ENCODE data around the gene TRMT1. TPM values are rescaled to one million over a fixed set of nuclear protein-coding genes. Genes with fewer than 3 reads are reported as not detected.

TRMT1 gene
- total RNA-seq, 1 experiment from 2014 or later: 42.6 TPM

DNA sequence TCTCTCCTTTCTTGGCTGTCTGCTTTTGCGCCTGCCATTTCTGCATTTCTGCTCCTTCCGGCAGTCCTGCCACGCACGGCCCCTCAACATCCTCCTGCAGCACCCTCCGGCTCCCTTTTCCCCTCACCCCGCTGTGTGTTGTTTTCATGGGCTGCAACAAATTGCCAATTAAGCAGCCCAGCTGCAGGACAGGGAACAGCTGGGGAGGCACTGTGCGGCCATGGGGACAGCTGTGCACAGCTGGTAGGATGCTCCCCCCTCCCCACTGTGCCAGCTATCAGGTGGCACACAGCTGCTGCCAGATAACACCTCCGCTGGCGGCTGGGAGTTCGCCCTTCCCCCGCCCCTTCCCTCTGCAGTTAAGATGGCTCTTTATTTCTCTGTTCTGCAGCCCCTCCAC, 39.3 kb downstream of the TRMT1 start:
- POLR2A ChIA-PET: no interaction called here
- no peaks in the 10 kb centered on the region for H3K4me1 ChIP-seq
- no peaks in the 10 kb centered on the region for H3K36me3 Mint-ChIP-seq (ENCODE audit: insufficient read depth, unreplicated experiment)
- intact Hi-C loops (cut with micrococcal nuclease; ENCODE audit: unreplicated experiment): no loop called here
- H3K27me3 ChIP-seq (replicated peaks; ENCODE audit: control insufficient read depth, insufficient read depth, low read length): no peaks in the 10 kb centered on the region
- no peaks in the 10 kb centered on the region for H3K9me3 ChIP-seq
- no peak overlapping the region for H3K4me3 Mint-ChIP-seq (ENCODE audit: unreplicated experiment)
- no peaks in the 10 kb centered on the region for H3K4me1 Mint-ChIP-seq (ENCODE audit: low read depth, unreplicated experiment)
- no peaks in the 10 kb centered on the region for H3K9me3 Mint-ChIP-seq (ENCODE audit: unreplicated experiment)
- H3K4me3 ChIP-seq (ENCODE audit: low read depth, low read length): no peak overlapping the region
- CTCF ChIA-PET: no interaction called here
- no TSS peak for BruUV-seq (replicated peaks)
- H3K27ac Mint-ChIP-seq (ENCODE audit: unreplicated experiment): no peak overlapping the region
- H3K36me3 ChIP-seq (ENCODE audit: control insufficient read depth, insufficient read depth, low read length): no peaks in the 10 kb centered on the region
- TF ChIP-seq, protein P1, sequence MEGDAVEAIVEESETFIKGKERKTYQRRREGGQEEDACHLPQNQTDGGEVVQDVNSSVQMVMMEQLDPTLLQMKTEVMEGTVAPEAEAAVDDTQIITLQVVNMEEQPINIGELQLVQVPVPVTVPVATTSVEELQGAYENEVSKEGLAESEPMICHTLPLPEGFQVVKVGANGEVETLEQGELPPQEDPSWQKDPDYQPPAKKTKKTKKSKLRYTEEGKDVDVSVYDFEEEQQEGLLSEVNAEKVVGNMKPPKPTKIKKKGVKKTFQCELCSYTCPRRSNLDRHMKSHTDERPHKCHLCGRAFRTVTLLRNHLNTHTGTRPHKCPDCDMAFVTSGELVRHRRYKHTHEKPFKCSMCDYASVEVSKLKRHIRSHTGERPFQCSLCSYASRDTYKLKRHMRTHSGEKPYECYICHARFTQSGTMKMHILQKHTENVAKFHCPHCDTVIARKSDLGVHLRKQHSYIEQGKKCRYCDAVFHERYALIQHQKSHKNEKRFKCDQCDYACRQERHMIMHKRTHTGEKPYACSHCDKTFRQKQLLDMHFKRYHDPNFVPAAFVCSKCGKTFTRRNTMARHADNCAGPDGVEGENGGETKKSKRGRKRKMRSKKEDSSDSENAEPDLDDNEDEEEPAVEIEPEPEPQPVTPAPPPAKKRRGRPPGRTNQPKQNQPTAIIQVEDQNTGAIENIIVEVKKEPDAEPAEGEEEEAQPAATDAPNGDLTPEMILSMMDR (IDR thresholded peaks at IDR 0.05; ENCODE audit: insufficient read depth in 1 of 2, low read depth in 1 of 2, low read length in 1 of 2, severe bottlenecking in 1 of 2, unreplicated experiment in 1 of 2): no peak
- DNase-seq: no peak
- peaks cover 2% of the 10 kb centered on the region for H3K27me3 Mint-ChIP-seq (ENCODE audit: insufficient read depth, unreplicated experiment)

DNA sequence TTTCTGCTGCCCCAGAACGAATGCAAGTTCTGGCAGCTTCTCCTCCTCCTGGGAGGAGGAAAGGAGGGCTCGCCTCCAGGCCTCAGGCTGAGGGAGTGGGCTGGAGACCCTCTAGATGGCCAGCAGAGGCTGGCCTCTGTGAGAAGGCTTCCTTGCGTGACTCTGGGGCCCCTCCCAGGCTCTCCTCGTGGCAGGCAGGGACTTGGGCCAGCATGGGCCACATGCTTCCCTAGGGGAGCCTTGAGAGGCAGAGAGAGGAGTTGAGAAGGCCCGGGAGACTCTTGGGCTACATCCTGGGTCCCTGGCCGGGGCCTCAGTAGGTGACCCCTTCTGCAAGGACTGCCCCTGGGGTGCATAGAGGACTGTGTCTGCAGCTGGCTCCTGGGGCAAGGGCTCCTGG, 39.8 kb downstream of the TRMT1 start:
- DNase-seq: no peak
- TF ChIP-seq, protein P1 (IDR thresholded peaks at IDR 0.05; ENCODE audit: insufficient read depth in 1 of 2, low read depth in 1 of 2, low read length in 1 of 2, severe bottlenecking in 1 of 2, unreplicated experiment in 1 of 2): no peak
- H3K36me3 ChIP-seq (ENCODE audit: control insufficient read depth, insufficient read depth, low read length): no peaks in the 10 kb centered on the region
- Mint-ChIP-seq H3K27ac (ENCODE audit: unreplicated experiment) (no peak overlapping the region), H3K4me3 (ENCODE audit: unreplicated experiment) (no peak overlapping the region), H3K36me3 (ENCODE audit: insufficient read depth, unreplicated experiment) (no peaks in the 10 kb centered on the region), H3K9me3 (ENCODE audit: unreplicated experiment) (no peaks in the 10 kb centered on the region), H3K27me3 (ENCODE audit: insufficient read depth, unreplicated experiment) (peaks cover 2% of the 10 kb centered on the region), H3K4me1 (ENCODE audit: low read depth, unreplicated experiment) (no peaks in the 10 kb centered on the region)
- BruUV-seq (replicated peaks): no TSS peak
- H3K27me3 ChIP-seq (replicated peaks; ENCODE audit: control insufficient read depth, insufficient read depth, low read length): no peaks in the 10 kb centered on the region
- no peak overlapping the region for H3K4me3 ChIP-seq (ENCODE audit: low read depth, low read length)
- no peaks in the 10 kb centered on the region for H3K9me3 ChIP-seq
- no peaks in the 10 kb centered on the region for H3K4me1 ChIP-seq
- POLR2A ChIA-PET: no interaction called here
- intact Hi-C loops (cut with micrococcal nuclease; ENCODE audit: unreplicated experiment): no loop called here
- CTCF ChIA-PET: no interaction called here

DNA sequence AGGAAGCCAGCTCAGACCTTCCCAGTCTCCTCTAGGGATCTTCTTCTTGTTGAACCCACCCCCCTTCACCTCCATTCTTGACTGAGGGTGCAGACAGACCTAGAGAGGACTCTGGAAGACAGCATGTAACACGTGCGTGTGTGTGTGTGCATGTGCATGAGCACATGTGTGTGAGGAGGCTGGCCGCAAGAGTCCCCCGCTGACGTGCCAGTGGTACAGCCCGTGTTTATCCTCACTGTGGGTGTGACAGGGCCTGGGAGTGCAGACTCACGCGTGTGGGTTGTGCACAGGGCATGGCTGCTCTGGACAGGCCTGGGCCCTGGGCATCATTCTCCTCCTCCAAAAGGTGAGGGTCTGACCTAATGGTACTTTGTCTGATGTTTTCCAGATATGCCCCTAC, 40.2 kb downstream of the TRMT1 start:
- Histone ChIP-seq H3K9me3 (no peaks in the 10 kb centered on the region), H3K27me3 (replicated peaks; ENCODE audit: control insufficient read depth, insufficient read depth, low read length) (no peaks in the 10 kb centered on the region), H3K36me3 (ENCODE audit: control insufficient read depth, insufficient read depth, low read length) (no peaks in the 10 kb centered on the region), H3K4me1 (no peaks in the 10 kb centered on the region), H3K4me3 (ENCODE audit: low read depth, low read length) (no peak overlapping the region)
- ChIA-PET CTCF (no interaction called here), POLR2A (no interaction called here)
- Mint-ChIP-seq H3K36me3 (ENCODE audit: insufficient read depth, unreplicated experiment) (no peaks in the 10 kb centered on the region), H3K27me3 (ENCODE audit: insufficient read depth, unreplicated experiment) (peaks cover 2% of the 10 kb centered on the region), H3K9me3 (ENCODE audit: unreplicated experiment) (no peaks in the 10 kb centered on the region), H3K4me1 (ENCODE audit: low read depth, unreplicated experiment) (no peaks in the 10 kb centered on the region), H3K27ac (ENCODE audit: unreplicated experiment) (no peak overlapping the region), H3K4me3 (ENCODE audit: unreplicated experiment) (no peak overlapping the region)
- no peak for DNase-seq
- intact Hi-C loops (cut with micrococcal nuclease; ENCODE audit: unreplicated experiment): no loop called here
- BruUV-seq (replicated peaks): no TSS peak
- TF ChIP-seq, protein P1 (IDR thresholded peaks at IDR 0.05; ENCODE audit: insufficient read depth in 1 of 2, low read depth in 1 of 2, low read length in 1 of 2, severe bottlenecking in 1 of 2, unreplicated experiment in 1 of 2): no peak
